Activated CD8-positive, alpha-beta T cell treated with anti-CD3 and anti-CD28 coated beads, Interleukin-2, amount 10 ng/mL, durations not matched to agents 7 days and 5 days (primary cell): ENCODE measurements around the gene SENP8. TPM values are rescaled to one million over a fixed set of nuclear protein-coding genes. Genes with fewer than 3 reads are reported as not detected.

Experiments used
- ATAC-seq: fragments of 150-1000 bp; cut with Tn5 transposase; one replicate; pipeline ENCODE4 v1.10.0; 2021; ENCODE audit warnings: moderate library complexity
- CTCF ChIA-PET: fragments of 350-600 bp; sonication (Branson Sonifier 250); formaldehyde crosslinking; loops from one replicate; lab custom pipeline; 2021; ENCODE audit warnings: antibody characterized with exemption; lab: Charles Lee
- POLR2A ChIA-PET: fragments of 350-600 bp; sonication (Branson Sonifier 250); formaldehyde crosslinking; loops from one replicate; lab custom pipeline; 2021; ENCODE audit warnings: antibody characterized with exemption; lab: Charles Lee
- DNase-seq: peaks from one replicate; pipeline ENCODE4 v3.0.0-alpha.2; 2020
- H3K27ac Mint-ChIP-seq: one replicate; pipeline ENCODE4 v1.8.0; 2021; ENCODE audit warnings: mild to moderate bottlenecking, mixed read lengths
- H3K27me3 Mint-ChIP-seq: one replicate; pipeline ENCODE4 v1.8.0; 2021; ENCODE audit warnings: low read depth, mixed read lengths
- H3K36me3 Mint-ChIP-seq: one replicate; pipeline ENCODE4 v1.8.0; 2021; ENCODE audit warnings: low read depth, mixed read lengths
- H3K4me1 Mint-ChIP-seq: one replicate; pipeline ENCODE4 v1.8.0; 2021; ENCODE audit warnings: low read depth, mixed read lengths
- H3K4me3 Mint-ChIP-seq: one replicate; pipeline ENCODE4 v1.8.0; 2021; ENCODE audit warnings: mild to moderate bottlenecking, mixed read lengths
- H3K9me3 Mint-ChIP-seq: one replicate; pipeline ENCODE4 v1.8.0; 2022; ENCODE audit warnings: mixed read lengths; ENCODE audit not compliant: insufficient read depth
- total RNA-seq, 2 experiments: library from RNA; stranded (reverse); gene quantifications; one replicate each; pipeline ENCODE4 v1.2.3, GENCODE V29; 2021

SENP8 gene
- total RNA-seq, 2 experiments from 2014 or later = 1.3 to 1.6 TPM

GRCh38 chr15:72182244-72182643 lies 64.0 kb downstream of the SENP8 start:
- Mint-ChIP-seq H3K27me3 (peaks cover 41% of the 10 kb centered on the region), H3K9me3 (no peaks in the 10 kb centered on the region), H3K4me1 (no peaks in the 10 kb centered on the region), H3K36me3 (no peaks in the 10 kb centered on the region), H3K4me3 (no peak overlapping the region), H3K27ac (no peak overlapping the region)
- ATAC-seq = no peak
- ChIA-PET CTCF (no interaction called here), POLR2A (no interaction called here)
- DNase-seq = no peak

- H3K27me3 Mint-ChIP-seq = peaks cover 44% of the 10 kb centered on the region
- CTCF ChIA-PET = no interaction called here
- no peak overlapping the region for H3K27ac Mint-ChIP-seq
- no peaks in the 10 kb centered on the region for H3K9me3 Mint-ChIP-seq
- H3K4me3 Mint-ChIP-seq = no peak overlapping the region
- H3K36me3 Mint-ChIP-seq = no peaks in the 10 kb centered on the region
- H3K4me1 Mint-ChIP-seq = no peaks in the 10 kb centered on the region
- POLR2A ChIA-PET = no interaction called here
- DNase-seq (no peak), ATAC-seq (no peak)
These were observed 64.5 kb downstream of the SENP8 start for GRCh38 chr15:72182673-72183072.

GRCh38 chr15:72183781-72184164 lies 65.6 kb downstream of the SENP8 start:
- H3K4me3 Mint-ChIP-seq = no peak overlapping the region
- H3K4me1 Mint-ChIP-seq = no peaks in the 10 kb centered on the region
- peaks cover 46% of the 10 kb centered on the region for H3K27me3 Mint-ChIP-seq
- ATAC-seq = no peak
- ChIA-PET POLR2A (no interaction called here), CTCF (no interaction called here)
- no peak for DNase-seq
- H3K27ac Mint-ChIP-seq = no peak overlapping the region
- no peaks in the 10 kb centered on the region for H3K36me3 Mint-ChIP-seq
- H3K9me3 Mint-ChIP-seq = no peaks in the 10 kb centered on the region

- ATAC-seq = no peak
- peaks cover 48% of the 10 kb centered on the region for H3K27me3 Mint-ChIP-seq
- no peak for DNase-seq
- CTCF ChIA-PET = no interaction called here
- no peak overlapping the region for H3K27ac Mint-ChIP-seq
- POLR2A ChIA-PET = interaction anchor here (1.0 kb wide), 1 partner anchor 16 kb away, joined by 3 read pairs; no protein-coding TSS in a partner anchor
- no peaks in the 10 kb centered on the region for H3K9me3 Mint-ChIP-seq
- no peaks in the 10 kb centered on the region for H3K4me1 Mint-ChIP-seq
- H3K36me3 Mint-ChIP-seq = no peaks in the 10 kb centered on the region
- no peak overlapping the region for H3K4me3 Mint-ChIP-seq
These were observed 66.1 kb downstream of the SENP8 start for GRCh38 chr15:72184165-72184811.

GRCh38 chr15:72189250-72189902 lies 71.2 kb downstream of the SENP8 start:
- no peaks in the 10 kb centered on the region for H3K9me3 Mint-ChIP-seq
- no peak for ATAC-seq

GRCh38 chr15:72192416-72192815 lies 74.2 kb downstream of the SENP8 start:
- ATAC-seq (no peak), DNase-seq (no peak)
- H3K27ac Mint-ChIP-seq = no peak overlapping the region
- no peaks in the 10 kb centered on the region for H3K9me3 Mint-ChIP-seq
- no peaks in the 10 kb centered on the region for H3K4me1 Mint-ChIP-seq
- peaks cover 35% of the 10 kb centered on the region for H3K27me3 Mint-ChIP-seq
- no peak overlapping the region for H3K4me3 Mint-ChIP-seq
- ChIA-PET POLR2A (interaction anchor here (0.6 kb wide), 1 partner anchor 21 kb away, joined by 4 read pairs; no protein-coding TSS in a partner anchor), CTCF (no interaction called here)
- H3K36me3 Mint-ChIP-seq = no peaks in the 10 kb centered on the region

More at GRCh38 chr15:72189250-72189902, 71.2 kb downstream of the SENP8 start:
- POLR2A ChIA-PET = interaction anchor here (0.8 kb wide), 1 partner anchor 10 kb away, joined by 3 read pairs; no protein-coding TSS in a partner anchor
- DNase-seq = no peak
- Mint-ChIP-seq H3K27me3 (peaks cover 44% of the 10 kb centered on the region), H3K36me3 (no peaks in the 10 kb centered on the region), H3K4me3 (no peak overlapping the region), H3K27ac (no peak overlapping the region), H3K4me1 (no peaks in the 10 kb centered on the region)
- CTCF ChIA-PET = interaction anchor here (1.5 to 2.0 kb wide), 2 partner anchors 10 to 33 kb away, joined by 4 to 6 read pairs; no protein-coding TSS in a partner anchor

Other genes starting within 250 kb of the SENP8 start
- 10 to 100 TPM; 19.0 to 21.3 TPM for gene MYO9A, start 253 bp upstream of the SENP8 start, total RNA-seq
- gene GRAMD2A, start 79.4 kb downstream of the SENP8 start, total RNA-seq = under 1 TPM in 1 of 2 experiments, not detected in 1; 0.10 TPM
- 1,000 to 10,000 TPM; 1,272 to 1,311 TPM for gene PKM, start 112.8 kb downstream of the SENP8 start, total RNA-seq
- 10 to 100 TPM; 54.0 to 57.0 TPM for gene PARP6, start 154.2 kb downstream of the SENP8 start, total RNA-seq
- gene CELF6, start 201.8 kb downstream of the SENP8 start, total RNA-seq = under 1 TPM; 0.45 to 0.70 TPM